GM13977 (cell line): ENCODE data around the gene RSPO3.

Experiments used
- DNase-seq: peaks from one replicate; pipeline ENCODE4 v3.0.0; 2012; ENCODE audit warnings: low spot score
- in situ Hi-C: fragments of 300-500 bp; cut with MboI; formaldehyde crosslinking; loops from one replicate; pipeline ENCODE4 v1.12.0; 2022; ENCODE audit warnings: low sequenced_read_pairs, low pct_unique_long_range_greater_than_20kb, mixed read lengths, inconsistent platforms; ENCODE audit not compliant: unreplicated experiment
- TF ChIP-seq, protein P1 (sequence below): IDR thresholded peaks from 2 replicates; pipeline ENCODE4 v1.5.1; 2012; ENCODE audit warnings: mild to moderate bottlenecking, control low read depth; ENCODE audit not compliant: insufficient read depth; ENCODE audit errors: extremely low read depth, missing control alignments

The RSPO3 gene

DNA sequence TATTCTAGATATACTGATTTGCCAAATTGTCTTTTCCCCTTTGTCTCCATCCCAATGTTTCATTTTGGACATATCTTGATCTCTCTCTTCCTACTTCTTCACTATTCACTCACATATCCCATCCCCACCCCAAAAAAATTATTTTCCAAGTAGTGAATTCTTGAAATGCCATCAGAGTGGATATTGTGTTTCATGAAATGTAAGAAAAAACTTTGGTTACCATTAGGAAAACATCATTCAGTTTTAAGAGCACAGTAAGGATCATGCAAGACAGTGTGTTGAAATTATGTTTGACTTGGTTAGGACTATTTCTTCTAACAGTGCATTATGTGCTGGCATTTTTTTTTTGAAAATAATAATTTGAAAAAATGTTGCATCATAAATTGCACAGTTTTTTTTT lies 5.7 kb downstream of the RSPO3 start:
- no peak for DNase-seq
- TF ChIP-seq, protein P1, sequence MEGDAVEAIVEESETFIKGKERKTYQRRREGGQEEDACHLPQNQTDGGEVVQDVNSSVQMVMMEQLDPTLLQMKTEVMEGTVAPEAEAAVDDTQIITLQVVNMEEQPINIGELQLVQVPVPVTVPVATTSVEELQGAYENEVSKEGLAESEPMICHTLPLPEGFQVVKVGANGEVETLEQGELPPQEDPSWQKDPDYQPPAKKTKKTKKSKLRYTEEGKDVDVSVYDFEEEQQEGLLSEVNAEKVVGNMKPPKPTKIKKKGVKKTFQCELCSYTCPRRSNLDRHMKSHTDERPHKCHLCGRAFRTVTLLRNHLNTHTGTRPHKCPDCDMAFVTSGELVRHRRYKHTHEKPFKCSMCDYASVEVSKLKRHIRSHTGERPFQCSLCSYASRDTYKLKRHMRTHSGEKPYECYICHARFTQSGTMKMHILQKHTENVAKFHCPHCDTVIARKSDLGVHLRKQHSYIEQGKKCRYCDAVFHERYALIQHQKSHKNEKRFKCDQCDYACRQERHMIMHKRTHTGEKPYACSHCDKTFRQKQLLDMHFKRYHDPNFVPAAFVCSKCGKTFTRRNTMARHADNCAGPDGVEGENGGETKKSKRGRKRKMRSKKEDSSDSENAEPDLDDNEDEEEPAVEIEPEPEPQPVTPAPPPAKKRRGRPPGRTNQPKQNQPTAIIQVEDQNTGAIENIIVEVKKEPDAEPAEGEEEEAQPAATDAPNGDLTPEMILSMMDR, result no peak
- in situ Hi-C loops, result loop anchor here (25.0 kb wide), 1 partner anchor 337 kb away; no protein-coding TSS in a partner anchor

DNA sequence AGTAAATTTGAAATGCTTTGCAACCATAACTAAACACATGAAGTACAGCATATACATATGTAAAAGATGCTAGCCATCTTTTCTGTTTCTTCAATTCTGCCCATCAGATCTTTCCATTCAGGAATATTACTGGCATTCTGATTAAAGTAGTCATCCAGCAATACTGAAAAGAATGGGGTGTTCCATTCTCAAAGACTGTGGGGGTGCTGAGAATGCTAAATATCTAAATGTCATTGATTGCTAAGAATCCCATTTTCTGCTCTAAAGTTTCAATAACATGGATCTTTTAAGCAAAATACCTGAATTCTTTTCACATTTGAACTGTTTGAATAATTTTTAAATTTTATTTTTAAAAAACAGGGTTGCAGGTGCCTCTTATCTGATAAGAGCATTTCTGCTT lies 6.2 kb downstream of the RSPO3 start:
- TF ChIP-seq, protein P1, result no peak
- in situ Hi-C loops, result loop anchor here (25.0 kb wide), 2 partner anchors 337 to 1137 kb away; partner anchors contain the start of gene TRMT11
- no peak for DNase-seq

DNA sequence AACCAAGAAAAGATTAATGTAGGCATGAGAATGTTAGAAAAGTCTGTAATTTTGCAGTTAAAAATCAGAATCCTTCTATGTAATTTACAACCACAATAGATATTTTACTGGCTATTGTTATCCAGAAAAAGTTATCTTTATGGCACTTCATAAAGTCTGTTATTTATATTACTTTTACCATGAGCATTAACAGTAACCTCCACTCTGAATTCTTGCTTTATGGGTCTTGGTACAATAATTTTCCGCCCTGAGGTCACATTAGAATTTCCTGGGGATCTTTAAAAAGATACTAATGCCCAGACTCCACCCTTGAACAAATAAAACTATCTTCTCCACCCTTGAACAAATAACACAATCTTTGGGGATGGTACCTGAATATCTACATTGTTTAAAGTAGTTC lies 9.6 kb downstream of the RSPO3 start:
- TF ChIP-seq, protein P1, result no peak
- in situ Hi-C loops, result loop anchor here (25.0 kb wide), 1 partner anchor 1141 kb away; the partner anchor contains the start of gene TRMT11
- DNase-seq, result no peak

DNA sequence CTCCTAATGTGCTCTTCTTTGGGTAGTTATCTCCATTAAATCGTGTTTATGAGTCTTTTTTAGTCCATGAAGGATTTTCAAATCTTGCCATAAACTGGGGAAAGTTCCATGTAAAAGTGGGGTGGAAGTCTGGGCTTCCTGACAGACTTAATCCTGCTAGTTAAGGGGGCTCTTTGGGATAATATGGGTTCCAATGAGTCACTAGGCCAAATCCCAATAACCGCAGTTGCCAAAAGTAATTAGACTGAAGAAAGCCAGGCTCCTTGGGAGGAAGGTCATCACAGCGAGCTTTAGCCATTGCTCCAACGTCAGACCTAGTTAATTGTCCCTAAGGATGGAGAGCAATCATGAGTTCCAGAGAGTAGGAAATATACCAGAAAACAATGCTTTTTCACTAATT lies 10.8 kb downstream of the RSPO3 start:
- in situ Hi-C loops, result loop anchor here (25.0 kb wide), 1 partner anchor 1142 kb away; the partner anchor contains the start of gene TRMT11
- no peak for DNase-seq
- TF ChIP-seq, protein P1, result no peak

DNA sequence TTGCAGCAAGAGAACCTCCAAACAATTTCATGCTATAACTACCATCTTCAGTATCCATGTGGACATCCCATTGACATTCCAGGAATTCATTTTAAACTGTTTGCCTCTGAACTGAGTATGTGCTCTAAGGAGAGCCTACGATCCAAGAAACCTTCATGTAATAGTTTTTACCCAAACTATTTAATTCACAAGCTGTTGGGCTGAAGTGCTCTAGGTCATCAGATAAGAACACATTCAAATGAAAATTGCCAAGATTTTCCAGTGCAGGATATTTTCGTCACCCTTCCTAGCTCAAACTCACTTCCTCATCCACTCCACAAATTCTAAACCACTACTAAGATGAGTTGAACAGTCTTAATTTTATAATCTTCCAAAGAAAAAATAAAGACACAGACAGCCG lies 12.8 kb downstream of the RSPO3 start:
- in situ Hi-C loops, result loop anchor here (25.0 kb wide), 1 partner anchor 1144 kb away; the partner anchor contains the start of gene TRMT11
- TF ChIP-seq, protein P1, result no peak

DNA sequence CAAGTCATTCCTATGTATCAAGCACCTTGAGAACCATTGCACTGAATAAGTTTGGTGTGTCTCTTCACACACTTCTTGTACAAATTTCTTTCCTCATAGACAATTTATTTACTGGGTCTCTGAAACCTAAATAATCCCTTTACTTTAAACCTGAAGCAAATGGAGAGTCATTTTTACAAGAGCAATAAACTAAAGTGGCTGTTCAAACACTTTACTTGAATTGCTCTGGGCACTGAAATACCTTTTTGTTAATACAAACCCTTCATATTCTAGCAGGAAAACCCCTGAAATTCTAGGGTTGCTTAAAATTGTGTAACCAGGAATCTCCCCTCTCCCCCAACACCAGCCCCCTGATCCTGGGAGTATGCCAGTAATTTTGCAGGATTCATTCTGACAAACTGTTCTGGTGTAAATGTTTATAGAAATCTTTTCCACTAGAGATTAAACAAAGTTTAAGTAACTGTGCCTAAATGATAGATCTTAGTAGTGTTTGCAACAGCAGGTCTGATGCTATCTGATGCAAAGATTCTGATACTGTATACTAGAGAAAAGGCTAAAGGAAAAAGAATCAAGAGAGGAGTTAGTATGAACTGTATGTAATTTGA lies 13.4 kb downstream of the RSPO3 start:
- DNase-seq, result no peak
- in situ Hi-C loops, result loop anchor here (25.0 kb wide), 1 partner anchor 1145 kb away; the partner anchor contains the start of gene TRMT11
- TF ChIP-seq, protein P1, result no peak

More for the DNA sequence above, 12.8 kb downstream of the RSPO3 start:
- DNase-seq, result no peak

DNA sequence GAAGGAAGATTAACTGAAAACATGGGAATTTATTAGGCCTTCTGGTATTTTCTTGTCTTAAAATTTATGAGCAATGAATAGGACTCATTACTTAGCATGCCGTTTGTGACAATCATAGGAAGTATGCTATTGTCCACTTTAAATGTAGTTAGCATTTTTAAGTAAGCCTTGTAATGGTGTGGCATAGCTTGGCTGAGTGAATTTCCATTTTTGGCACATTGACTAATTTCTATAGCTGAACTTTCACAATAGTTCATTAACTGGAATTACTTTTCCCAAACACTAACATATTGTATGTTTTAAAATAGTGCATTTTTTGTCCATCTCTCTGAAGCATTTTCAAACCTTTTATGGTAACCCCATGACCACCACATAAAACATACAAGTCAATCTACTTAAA lies 15.7 kb downstream of the RSPO3 start:
- TF ChIP-seq, protein P1, result no peak
- DNase-seq, result no peak
- in situ Hi-C loops, result loop anchor here (25.0 kb wide), 1 partner anchor 1147 kb away; the partner anchor contains the start of gene TRMT11
